Ascending aorta (tissue), 2 donors: Measurements from ENCODE around the gene WDR73. TPM values are rescaled to one million over a fixed set of nuclear protein-coding genes. Genes with fewer than 3 reads are reported as not detected.

Source experiments
- DNase-seq, 2 donors: peaks; one replicate each; pipeline ENCODE4 v3.0.0-alpha.2; 2019; ENCODE audit warnings: low spot score in 2 of 2
- H3K27ac ChIP-seq, 2 donors: fragments of 200-600 bp; sonication (generic); one replicate each; pipeline ENCODE4 v1.5.1; 2016 to 2017; ENCODE audit warnings: mild to moderate bottlenecking in 1 of 2
- H3K27me3 ChIP-seq: fragments of 200-600 bp; sonication (generic); one replicate; pipeline ENCODE4 v1.5.1; 2017
- H3K36me3 ChIP-seq, 2 donors: fragments of 200-600 bp; sonication (generic); one replicate each; pipeline ENCODE4 v1.5.1; 2016
- H3K4me1 ChIP-seq, 2 donors: fragments of 200-600 bp; sonication (generic); one replicate each; pipeline ENCODE4 v1.5.1; 2016 to 2017; ENCODE audit warnings: mild to moderate bottlenecking in 1 of 2
- H3K4me3 ChIP-seq, 2 donors: fragments of 200-600 bp; sonication (generic); one replicate each; pipeline ENCODE4 v1.5.1; 2016 to 2017; ENCODE audit warnings: mild to moderate bottlenecking in 1 of 2
- H3K9me3 ChIP-seq, 2 donors: fragments of 200-600 bp; sonication (generic); one replicate each; pipeline ENCODE4 v1.5.1; 2016
- intact Hi-C: fragments of 100-400 bp; cut with DNase I; formaldehyde crosslinking; loops from one replicate; pipeline ENCODE4 v1.15.1; 2023
- total RNA-seq: library from RNA; depleted of rRNA; stranded (reverse); fragments of >200 nt; gene quantifications from one replicate; pipeline ENCODE4 v1.1.0, GENCODE V29; 2016
- TF ChIP-seq, protein P1 (sequence below), 3 experiments: fragments of 200-600 bp in 2 of 3; fragments of 450-650 bp in 1 of 3; sonication (generic) in 2 of 3; IDR thresholded peaks; one replicate each; pipeline ENCODE4 v1.5.1; 2016 to 2019; ENCODE audit warnings: antibody characterized with exemption in 3 of 3, mild to moderate bottlenecking in 1 of 3, moderate library complexity in 1 of 3

Gene WDR73
- total RNA-seq, 1 donor from 2014 or later = 29.5 TPM

GRCh38 chr15:84634228-84634837, 19.8 kb downstream of the WDR73 start:
- Histone ChIP-seq H3K36me3 (peaks cover 14 to 15% of the 10 kb centered on the region in 2 donors), H3K4me3 (peak overlapping the region; percentile 79 to 94), H3K9me3 (no peaks in the 10 kb centered on the region), H3K27me3 (no peaks in the 10 kb centered on the region), H3K4me1 (peaks cover 12 to 39% of the 10 kb centered on the region in 2 donors), H3K27ac (peak overlapping the region; percentile 93 to 97)
- no peak for DNase-seq
- TF ChIP-seq, protein P1, sequence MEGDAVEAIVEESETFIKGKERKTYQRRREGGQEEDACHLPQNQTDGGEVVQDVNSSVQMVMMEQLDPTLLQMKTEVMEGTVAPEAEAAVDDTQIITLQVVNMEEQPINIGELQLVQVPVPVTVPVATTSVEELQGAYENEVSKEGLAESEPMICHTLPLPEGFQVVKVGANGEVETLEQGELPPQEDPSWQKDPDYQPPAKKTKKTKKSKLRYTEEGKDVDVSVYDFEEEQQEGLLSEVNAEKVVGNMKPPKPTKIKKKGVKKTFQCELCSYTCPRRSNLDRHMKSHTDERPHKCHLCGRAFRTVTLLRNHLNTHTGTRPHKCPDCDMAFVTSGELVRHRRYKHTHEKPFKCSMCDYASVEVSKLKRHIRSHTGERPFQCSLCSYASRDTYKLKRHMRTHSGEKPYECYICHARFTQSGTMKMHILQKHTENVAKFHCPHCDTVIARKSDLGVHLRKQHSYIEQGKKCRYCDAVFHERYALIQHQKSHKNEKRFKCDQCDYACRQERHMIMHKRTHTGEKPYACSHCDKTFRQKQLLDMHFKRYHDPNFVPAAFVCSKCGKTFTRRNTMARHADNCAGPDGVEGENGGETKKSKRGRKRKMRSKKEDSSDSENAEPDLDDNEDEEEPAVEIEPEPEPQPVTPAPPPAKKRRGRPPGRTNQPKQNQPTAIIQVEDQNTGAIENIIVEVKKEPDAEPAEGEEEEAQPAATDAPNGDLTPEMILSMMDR (IDR thresholded peaks at IDR 0.05) = no peak
- intact Hi-C loops = no loop called here

DNA sequence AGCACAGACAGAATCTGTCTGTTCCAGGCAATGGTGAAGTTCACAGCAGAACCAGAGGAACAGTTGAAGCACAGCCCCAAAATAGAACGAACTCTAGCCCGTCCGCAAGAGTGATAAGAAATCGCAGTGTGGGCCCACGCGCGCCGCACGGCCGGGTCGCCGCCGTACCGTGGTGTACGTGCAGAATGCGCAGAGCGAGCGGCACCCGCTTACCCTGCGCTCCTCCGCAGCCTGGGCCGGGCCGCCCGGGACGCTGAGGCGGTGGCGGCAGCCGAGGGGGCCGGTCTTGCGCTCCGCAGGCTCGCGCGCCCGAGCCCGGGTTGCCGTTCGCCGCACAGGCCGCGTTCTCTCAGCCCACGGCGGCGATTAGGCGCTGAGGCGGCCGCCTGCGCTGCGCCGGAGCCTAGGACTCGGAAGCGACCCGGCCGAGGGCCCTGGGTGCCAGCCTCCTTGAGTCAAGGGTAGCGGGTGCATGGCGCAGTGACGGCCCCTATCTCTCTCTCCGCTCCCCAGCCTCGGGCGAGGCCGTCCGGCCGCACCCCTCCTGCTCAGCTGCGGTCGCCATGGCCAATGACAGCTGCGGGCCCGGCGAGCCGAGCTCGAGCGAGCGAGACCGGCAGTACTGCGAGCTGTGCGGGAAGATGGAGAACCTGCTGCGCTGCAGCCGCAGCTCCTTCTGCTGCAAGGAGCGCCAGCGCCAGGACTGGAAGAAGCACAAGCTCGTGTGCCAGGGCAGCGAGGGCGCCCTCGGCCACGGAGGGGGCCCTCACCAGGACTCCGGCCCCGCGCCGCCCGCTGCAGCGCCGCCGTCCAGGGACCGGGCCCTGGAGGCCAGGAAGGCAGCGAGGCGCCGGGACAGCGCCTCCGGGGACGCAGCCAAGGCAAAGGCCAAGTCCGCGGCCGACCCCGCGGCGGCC, 20.5 kb downstream of the WDR73 start:
- no peaks in the 10 kb centered on the region for H3K27me3 ChIP-seq
- H3K9me3 ChIP-seq = no peaks in the 10 kb centered on the region
- TF ChIP-seq, protein P1 (IDR thresholded peaks at IDR 0.05) = peak in 1 of 3 experiments; percentile 9
- peaks cover 9 to 10% of the 10 kb centered on the region in 2 donors for H3K36me3 ChIP-seq
- intact Hi-C loops = loop anchor here (2.0 kb wide), 1 partner anchor 83 kb away; the partner anchor contains the start of gene SEC11A
- peaks cover 12 to 39% of the 10 kb centered on the region in 2 donors for H3K4me1 ChIP-seq
- peak overlapping the region; percentile 79 to 94 for H3K4me3 ChIP-seq
- H3K27ac ChIP-seq = peak overlapping the region; percentile 93 to 97
- DNase-seq = peak in 1 of 2 donors; percentile 86

DNA sequence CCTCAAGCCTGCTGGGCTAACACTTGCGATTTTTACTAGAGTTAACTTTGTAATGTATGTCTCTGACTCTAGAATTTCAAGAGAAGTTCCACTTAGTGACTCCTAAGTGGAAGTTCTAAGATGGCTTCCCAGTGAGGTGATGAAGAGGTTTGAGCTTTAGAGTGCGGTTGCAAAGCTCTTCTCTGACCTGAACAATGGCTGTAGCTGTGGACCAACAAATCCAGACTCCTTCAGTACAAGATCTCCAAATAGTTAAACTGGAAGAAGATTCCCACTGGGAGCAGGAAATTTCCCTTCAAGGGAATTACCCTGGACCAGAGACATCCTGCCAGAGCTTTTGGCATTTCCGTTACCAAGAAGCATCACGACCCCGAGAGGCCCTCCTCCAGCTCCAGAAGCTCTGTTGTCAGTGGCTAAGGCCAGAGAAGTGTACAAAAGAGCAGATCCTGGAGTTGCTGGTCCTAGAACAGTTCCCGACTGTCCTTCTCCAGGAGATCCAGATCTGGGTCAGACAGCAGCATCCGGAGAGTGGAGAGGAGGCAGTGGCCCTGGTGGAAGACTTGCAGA, 22.3 kb downstream of the WDR73 start:
- intact Hi-C loops = loop anchor here (1.0 to 2.0 kb wide), 4 partner anchors 23 to 85 kb away; partner anchors contain the start of genes SEC11A and WDR73
- peaks cover 6 to 13% of the 10 kb centered on the region in 2 donors for H3K36me3 ChIP-seq
- no peak for DNase-seq
- peaks cover 12 to 35% of the 10 kb centered on the region in 2 donors for H3K4me1 ChIP-seq
- H3K27me3 ChIP-seq = no peaks in the 10 kb centered on the region
- peak overlapping the region; percentile 79 to 94 for H3K4me3 ChIP-seq
- no peaks in the 10 kb centered on the region for H3K9me3 ChIP-seq
- peak overlapping the region; percentile 93 to 97 for H3K27ac ChIP-seq
- TF ChIP-seq, protein P1 (IDR thresholded peaks at IDR 0.05) = no peak

- intact Hi-C loops = no loop called here
- Histone ChIP-seq H3K9me3 (no peaks in the 10 kb centered on the region), H3K4me3 (no peak overlapping the region), H3K27me3 (no peaks in the 10 kb centered on the region), H3K4me1 (peaks cover 8 to 19% of the 10 kb centered on the region in 2 donors), H3K27ac (no peak overlapping the region), H3K36me3 (peaks cover 0 to 8% of the 10 kb centered on the region in 2 donors)
- TF ChIP-seq, protein P1 (IDR thresholded peaks at IDR 0.05) = no peak
- no peak for DNase-seq
These were observed 25.1 kb downstream of the WDR73 start for GRCh38 chr15:84629033-84629432.

DNA sequence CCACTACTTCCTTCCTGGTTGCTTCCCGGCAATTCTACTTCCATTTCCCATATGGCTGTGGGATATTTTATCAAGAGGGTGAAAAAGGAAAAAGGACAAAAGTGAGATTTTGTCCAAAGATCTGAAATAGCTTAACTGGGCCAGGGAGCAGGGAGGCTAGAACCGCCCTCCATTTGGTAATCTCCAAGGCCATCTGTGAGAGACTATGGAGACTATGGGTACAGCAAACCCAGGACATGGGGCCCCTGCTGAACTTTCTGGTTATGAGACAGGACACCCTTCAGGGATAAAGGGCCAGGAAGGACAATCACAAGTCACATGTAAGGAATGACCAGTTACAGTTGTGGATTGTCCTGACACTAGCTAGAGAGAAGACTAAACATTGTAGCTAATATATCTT, 29.0 kb downstream of the WDR73 start:
- Histone ChIP-seq H3K27me3 (no peaks in the 10 kb centered on the region), H3K27ac (no peak overlapping the region), H3K9me3 (peaks cover 14 to 20% of the 10 kb centered on the region in 2 donors), H3K4me1 (no peaks in the 10 kb centered on the region), H3K4me3 (no peak overlapping the region), H3K36me3 (peaks cover 20 to 40% of the 10 kb centered on the region in 2 donors)
- intact Hi-C loops = no loop called here
- TF ChIP-seq, protein P1 (IDR thresholded peaks at IDR 0.05) = no peak
- no peak for DNase-seq
